A673 (cell line): Measurements from ENCODE around the gene SLC25A47.

Experiments used
- CTCF ChIP-seq: fragments of 300-800, 200-600 bp; sonication (generic); conservative IDR thresholded peaks from 2 replicates; pipeline ENCODE4 v1.5.1; 2017; ENCODE audit warnings: low read depth, mild to moderate bottlenecking, antibody characterized with exemption, low read length, moderate library complexity, mixed read lengths
- EZH2 ChIP-seq: fragments of 200-600 bp; sonication (generic); IDR thresholded peaks from 2 replicates; pipeline ENCODE4 v1.6.1; 2017; ENCODE audit warnings: borderline replicate concordance, low read depth, mild to moderate bottlenecking, mixed read lengths, antibody characterized with exemption, low read length; ENCODE audit not compliant: poor library complexity, severe bottlenecking

DNA sequence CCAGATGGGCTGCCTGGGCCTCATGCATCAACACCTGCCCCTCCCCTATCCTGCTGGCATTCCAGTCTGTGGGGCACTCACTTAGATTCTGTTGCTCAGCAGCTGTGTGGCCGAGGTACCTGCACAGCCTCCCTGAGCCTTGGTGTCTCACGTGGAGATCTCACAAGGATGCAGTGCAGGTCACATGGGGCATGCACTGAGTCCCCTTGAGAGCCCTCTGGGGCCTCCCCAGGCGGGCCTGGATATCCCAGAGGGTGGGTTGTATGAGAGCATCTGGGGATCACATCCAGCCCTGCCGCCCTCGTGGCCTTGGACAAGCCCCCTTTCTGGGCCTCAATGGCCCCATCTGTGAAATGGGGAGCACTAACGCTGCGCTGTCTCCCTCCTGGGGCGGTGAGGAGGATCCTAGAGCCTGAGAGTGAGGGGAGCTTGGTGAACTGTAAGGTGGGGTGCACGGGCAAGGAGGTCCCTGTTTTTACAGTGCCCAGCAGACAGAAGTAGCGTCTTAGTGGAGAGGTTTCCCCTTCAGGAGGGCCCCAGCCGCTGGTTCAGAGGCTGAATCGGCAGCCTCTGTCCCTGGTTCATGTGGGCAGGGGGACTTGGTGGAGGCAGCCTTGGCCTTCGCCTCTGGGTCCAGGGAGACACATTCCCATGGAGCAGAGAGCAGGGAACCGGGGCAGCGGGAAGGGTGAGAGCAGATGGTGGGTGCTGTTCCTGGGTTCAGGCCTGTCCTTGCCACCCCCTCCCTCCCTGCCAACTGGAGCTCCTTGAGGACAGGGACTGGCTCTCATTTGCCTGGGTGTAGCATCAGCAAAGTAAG lies 791 bp upstream of the SLC25A47 start:
- no peak for TF ChIP-seq CTCF
- no peak for TF ChIP-seq EZH2
